DMS153 (cell line): ENCODE data around the gene MYRF.

Source experiments
- DNase-seq: peaks from one replicate; lab custom pipeline; 2025; lab: John Stamatoyannopoulos, UW

The MYRF gene

DNA sequence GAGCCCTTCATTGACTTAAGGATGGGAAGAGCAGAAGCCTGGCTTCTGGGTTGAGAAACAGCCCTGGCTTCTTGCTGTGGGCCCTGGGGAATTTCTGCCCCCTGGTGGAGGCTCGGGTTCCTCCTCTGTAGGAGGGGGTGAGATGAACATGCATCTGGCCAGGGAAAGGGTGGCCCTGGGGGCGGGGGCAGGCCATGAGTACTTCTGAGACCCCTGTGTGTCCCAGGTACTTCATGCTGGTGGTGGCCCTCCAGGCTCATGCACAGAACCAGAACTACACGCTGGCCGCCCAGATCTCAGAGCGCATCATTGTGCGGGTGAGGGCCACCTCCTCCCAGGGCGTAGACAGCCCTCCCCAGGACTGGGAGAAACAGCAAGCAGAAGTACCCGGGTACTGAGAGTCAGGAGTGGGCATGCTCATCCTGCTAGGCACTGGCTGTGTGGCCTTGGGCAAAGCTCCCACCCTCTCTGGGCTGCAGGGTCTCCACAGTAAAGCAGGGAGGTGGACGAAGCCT lies 24.2 kb downstream of the MYRF start:
- DNase-seq: no peak

DNA sequence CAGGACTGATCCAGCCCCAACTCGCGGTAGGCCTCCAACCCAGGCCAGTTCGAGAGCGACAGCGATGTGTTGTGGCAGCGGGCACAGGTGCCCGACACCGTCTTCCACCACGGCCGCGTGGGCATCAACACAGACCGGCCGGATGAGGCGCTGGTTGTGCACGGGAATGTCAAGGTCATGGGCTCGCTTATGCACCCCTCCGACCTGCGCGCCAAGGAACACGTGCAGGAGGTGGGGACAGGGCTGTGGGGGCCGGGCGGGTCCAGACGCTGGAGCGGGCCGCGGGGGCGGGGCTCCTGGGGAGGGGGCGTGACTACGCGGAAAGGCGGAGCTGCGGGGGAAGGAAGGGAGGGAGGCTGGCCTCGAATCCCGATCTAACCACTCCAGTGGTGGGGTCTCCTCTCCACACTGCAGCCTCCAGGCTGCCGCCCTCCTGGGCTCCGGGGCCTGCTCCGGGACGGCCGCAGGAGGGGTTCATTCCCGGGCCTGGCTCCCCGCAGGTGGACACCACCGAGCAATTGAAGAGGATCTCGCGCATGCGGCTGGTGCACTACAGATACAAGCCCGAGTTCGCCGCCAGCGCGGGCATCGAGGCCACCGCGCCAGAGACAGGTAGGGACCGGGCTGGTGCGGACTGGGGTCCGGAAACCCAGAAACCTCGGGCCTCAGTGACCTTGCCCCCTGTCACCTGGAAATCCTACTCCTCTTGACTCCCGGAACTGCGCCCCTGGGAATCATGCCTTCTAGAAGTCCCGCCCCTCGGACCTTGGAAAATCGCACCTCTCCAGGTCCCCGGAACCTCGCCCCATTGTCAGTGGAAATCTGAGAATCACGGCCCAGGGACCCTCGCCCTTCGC lies 25.0 kb downstream of the MYRF start:
- no peak for DNase-seq

DNA sequence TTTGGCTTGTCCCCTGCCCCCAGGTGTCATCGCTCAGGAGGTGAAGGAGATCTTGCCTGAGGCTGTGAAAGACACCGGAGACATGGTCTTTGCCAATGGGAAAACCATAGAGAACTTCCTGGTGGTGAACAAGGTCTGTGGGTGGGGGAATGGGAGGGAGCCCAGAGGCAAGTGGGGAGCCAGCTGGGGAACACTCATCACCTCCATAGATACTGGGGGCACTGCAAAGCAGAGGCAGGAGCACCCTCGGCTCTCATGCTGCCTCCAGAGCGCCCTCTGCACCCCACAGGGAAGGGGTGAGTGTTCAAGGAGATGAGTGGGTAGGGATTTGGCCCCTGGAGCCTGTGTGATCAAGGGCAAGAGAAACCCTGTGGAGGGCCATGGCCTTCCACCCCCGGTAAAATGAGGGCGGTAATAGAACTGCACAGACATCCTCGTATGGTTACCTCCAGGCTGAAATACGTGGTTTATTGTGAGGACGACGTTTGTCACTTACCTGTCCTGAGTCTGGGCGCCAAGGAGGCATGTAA lies 26.0 kb downstream of the MYRF start:
- DNase-seq: no peak

DNA sequence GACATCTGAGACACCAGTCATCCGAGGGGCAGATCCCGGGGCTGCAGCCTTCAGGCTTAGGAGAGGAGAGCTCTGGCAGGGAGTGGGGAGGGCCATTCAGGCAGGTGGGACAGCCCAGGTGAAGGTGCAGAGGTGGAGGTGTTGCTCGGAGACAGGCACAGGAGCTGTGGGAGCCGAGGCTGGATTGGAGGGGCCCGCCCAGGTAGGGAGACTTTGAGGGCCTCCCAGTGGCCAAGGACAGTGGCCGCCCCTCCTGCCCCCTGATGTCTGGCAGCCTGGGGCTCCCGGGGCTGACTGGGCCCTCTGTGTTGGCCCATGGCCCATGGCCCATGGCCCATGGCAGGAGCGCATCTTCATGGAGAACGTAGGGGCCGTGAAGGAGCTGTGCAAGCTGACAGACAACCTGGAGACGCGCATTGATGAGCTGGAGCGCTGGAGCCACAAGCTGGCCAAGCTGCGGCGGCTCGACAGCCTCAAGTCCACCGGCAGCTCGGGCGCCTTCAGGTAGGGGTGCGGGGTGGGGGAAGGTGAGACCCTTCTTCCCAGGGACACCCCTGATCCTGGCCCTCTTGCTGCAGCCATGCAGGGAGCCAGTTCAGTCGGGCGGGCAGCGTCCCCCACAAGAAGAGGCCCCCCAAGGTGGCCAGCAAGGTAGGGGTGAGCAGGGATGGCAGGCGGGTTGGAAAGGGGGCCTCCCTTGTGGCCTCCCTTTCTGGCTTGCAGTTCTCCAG lies 26.6 kb downstream of the MYRF start:
- no peak for DNase-seq

GRCh38 chr11:61779666-61780525 lies 27.5 kb downstream of the MYRF start:
- DNase-seq: no peak

GRCh38 chr11:61780581-61781162 lies 28.2 kb downstream of the MYRF start:
- no peak for DNase-seq

DNA sequence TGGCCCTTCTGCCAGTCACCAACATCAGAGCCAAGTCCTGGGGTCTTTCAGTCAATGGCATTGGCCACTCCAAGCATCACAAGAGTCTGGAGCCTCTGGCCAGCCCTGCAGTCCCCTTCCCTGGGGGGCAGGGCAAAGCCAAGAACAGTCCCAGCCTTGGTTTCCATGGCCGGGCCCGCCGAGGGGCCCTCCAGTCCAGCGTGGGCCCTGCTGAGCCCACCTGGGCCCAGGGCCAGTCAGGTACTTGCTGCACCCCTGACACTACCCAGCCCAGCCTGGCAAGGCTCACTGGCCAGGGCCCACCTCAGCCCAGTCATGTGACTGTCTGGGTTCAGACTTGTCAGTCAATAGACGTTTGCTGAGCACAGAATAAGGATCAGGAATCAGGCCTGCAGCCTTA lies 29.1 kb downstream of the MYRF start:
- no peak for DNase-seq

GRCh38 chr11:61782299-61782698 lies 29.9 kb downstream of the MYRF start:
- no peak for DNase-seq

DNA sequence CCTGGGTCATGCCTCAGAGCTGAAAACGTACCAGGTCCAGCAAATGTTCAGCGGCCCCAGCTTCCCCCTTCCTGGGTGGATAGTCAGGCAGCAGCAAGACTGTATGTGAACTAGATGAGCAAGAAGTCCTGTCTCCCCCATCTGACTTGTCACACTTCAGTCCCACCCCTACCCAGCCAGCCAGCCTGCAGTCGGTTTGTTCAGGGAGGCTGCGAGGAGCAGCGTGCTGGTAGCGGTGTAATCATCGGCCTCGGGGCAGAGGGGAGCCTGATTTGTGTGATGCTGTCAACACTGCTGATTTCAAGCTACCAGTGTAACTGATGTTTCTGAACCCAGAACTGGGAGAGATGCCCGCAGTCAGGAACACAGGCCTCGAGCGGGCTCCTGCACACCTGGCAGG lies 30.4 kb downstream of the MYRF start:
- no peak for DNase-seq

GRCh38 chr11:61783717-61784505 lies 31.5 kb downstream of the MYRF start:
- no peak for DNase-seq

DNA sequence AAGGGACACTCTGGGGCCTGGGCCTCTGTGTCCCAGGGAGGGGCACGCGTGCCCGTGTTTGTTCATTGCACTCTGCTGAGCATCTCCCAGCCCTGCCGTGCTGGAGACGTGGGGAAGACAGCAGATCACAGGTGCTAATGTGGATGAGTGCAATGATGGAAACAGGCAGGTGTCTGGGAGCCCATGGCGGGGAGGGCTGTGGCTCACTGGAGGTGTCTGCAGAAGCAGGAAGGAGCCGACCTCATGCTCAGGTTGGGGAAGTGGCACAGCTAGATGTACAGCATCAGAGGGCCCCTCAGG lies 32.0 kb downstream of the MYRF start:
- DNase-seq: no peak

- no peak for DNase-seq
Measured at GRCh38 chr11:61785837-61786402, 33.5 kb downstream of the MYRF start.

DNA sequence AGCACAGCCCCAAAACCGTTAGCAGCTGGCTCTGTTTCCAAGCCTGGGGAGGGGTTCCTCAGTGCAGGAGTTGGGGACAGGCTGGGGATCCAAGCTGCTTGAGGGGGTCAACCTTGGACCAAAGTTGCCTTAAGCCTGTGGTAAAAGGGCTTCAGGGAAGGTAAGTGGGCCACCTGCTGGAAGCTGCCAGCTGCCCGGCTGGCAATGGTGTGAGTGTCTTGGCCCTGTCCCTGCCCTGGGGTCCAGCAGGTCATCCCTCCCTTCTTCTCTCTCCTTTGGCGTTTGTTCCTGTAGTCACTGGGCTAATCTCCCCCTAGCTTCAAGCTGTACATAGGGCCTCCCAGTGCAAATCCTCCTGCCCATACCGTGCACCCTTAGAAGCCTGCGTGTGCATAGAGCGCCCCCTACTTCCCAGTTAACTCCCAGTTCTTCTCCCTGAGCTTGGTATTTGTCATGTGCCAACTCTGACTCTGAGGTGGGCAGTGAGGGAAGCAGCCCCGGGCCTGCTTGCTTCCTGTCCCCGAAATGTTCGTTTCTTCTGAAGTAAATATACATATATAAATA lies 35.6 kb downstream of the MYRF start:
- DNase-seq: no peak

DNA sequence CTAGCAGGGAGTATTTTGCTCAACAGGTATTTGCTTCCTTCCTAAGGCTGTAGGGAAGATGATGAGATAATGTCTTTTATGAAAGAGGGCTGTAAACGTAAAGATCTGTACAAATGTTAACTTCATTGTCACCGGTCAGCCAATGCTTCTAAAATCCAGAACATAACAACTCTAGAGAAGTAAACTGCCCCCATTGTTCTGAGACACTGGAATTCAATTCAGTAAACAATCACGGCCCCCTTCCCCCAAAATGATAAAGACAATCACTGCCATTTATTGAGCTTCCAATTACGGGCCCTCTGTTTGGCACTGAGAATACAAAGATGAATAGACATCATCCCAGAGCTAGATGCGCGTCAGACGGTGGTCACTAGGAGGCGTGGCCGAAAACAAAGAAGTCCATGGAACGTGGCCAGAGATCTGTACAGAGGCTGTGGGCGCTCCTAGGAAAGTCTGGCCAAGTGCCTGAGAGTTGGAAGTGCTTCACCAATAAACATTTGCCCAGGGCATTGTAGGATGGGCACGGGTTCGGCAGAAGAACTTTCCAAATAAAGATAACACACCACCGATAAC lies 39.4 kb downstream of the MYRF start:
- peak; percentile 44 for DNase-seq

- DNase-seq: peak; percentile 83
Measured at GRCh38 chr11:61792310-61793082, 40.1 kb downstream of the MYRF start, which contains the start of the genes FEN1 and TMEM258. Gene FEN1 (plus strand): TSS chr11:61792911. CDS start chr11:61795362, 2,451 bp downstream. Gene TMEM258 (minus strand): TSS chr11:61792599. CDS start chr11:61792558, 41 bp downstream.

- no peak for DNase-seq
Measured at GRCh38 chr11:61793083-61793828, 40.8 kb downstream of the MYRF start.

GRCh38 chr11:61793829-61794204 lies 41.4 kb downstream of the MYRF start:
- no peak for DNase-seq

DNA sequence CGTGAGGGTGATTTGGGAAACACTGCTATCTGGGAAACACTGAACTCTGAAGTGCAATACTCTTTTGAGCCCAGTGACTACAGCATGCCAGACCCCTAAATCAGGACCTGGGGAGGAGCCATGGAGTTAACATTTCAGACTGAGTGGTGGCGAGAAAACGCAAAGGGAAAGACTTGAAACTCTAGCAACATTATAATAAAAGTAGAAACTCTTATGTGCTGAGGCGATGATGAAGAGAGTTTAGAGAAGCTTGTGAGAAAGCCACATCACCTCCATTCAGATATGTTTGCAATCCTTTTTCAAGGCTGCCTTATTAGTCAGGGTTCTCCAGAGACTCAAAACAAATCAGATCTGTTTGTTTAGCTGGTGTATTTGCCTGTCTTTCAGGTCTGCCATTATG lies 42.1 kb downstream of the MYRF start:
- no peak for DNase-seq
